ENCODE results near the gene SH3GL1.

SH3GL1 gene

GRCh38 chr19:4445963-4446703 is 45.8 kb upstream of the SH3GL1 start:
- no peak for TF ChIP-seq CTCF (IDR thresholded peaks at IDR 0.05; ENCODE audit: insufficient read depth, missing control alignments)
- no peak for DNase-seq (ENCODE audit: insufficient read length, low spot score)
- FAIRE-seq, result no peak

DNA sequence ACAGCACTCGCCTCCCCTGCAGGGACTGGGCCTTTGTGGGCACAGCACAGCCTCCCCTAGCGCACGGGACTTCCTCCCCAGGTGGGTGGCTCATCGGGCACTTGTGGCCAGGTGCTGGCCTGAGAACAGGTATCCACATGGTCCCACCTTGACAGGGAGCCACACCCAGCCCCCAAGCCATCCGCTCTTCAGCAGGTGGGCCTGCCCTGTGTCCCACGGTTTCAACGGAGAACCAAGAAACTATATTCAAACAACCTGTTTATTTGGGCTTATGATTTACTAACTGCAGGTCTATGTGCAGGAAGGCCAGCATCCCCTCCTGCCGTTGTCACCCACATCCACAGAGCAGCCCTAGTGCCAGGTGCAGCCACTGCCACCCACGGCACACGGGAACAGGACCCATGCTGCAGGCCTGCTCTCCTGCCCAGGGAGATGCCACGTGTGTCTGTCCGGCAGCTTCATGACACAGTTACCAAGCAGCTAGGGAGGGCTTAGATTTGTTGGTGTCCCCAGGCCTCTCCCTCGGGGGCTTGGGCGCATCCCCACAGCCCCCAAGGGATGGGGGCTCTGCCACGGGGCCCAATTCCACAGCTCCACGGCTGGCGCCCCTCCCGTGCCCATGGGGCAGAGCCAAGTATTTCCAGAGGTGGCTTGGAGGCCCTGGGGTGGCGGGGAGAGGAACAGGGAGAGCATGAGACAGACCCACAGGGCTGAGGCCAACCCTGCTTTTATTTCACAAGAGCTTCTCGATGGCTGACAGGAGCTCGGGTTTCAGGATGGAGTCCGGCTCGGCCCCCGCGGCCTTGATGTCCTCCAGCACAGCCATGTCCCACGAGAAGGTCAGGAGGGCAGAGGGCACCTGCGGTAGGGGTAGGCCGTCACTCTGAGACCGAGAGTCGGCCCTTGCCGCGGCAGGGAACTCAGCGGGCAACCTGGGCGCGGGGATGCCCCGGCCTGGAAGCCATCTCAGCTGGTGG is 44.7 kb upstream of the SH3GL1 start:
- no peak for FAIRE-seq
- no peak for DNase-seq (ENCODE audit: insufficient read length, low spot score)
- no peak for TF ChIP-seq CTCF (IDR thresholded peaks at IDR 0.05; ENCODE audit: insufficient read depth, missing control alignments)

- FAIRE-seq (no peak), DNase-seq (ENCODE audit: insufficient read length, low spot score) (no peak)
- TF ChIP-seq CTCF (IDR thresholded peaks at IDR 0.05; ENCODE audit: insufficient read depth, missing control alignments), result no peak
These were observed 43.8 kb upstream of the SH3GL1 start for GRCh38 chr19:4443966-4444764.

GRCh38 chr19:4443188-4443587 is 42.8 kb upstream of the SH3GL1 start:
- no peak for TF ChIP-seq CTCF (IDR thresholded peaks at IDR 0.05; ENCODE audit: insufficient read depth, missing control alignments)
- no peak for FAIRE-seq
- DNase-seq (ENCODE audit: insufficient read length, low spot score), result no peak

- DNase-seq (ENCODE audit: insufficient read length, low spot score) (no peak), FAIRE-seq (no peak)
- TF ChIP-seq CTCF (IDR thresholded peaks at IDR 0.05; ENCODE audit: insufficient read depth, missing control alignments), result no peak
These were observed 42.4 kb upstream of the SH3GL1 start for GRCh38 chr19:4442819-4443146.

GRCh38 chr19:4441994-4442818 is 41.9 kb upstream of the SH3GL1 start:
- TF ChIP-seq CTCF (IDR thresholded peaks at IDR 0.05; ENCODE audit: insufficient read depth, missing control alignments), result no peak
- FAIRE-seq (no peak), DNase-seq (ENCODE audit: insufficient read length, low spot score) (no peak)

All from D721Med (cell line).